ENCODE data around the gene TEPSIN. TPM values are rescaled to one million over a fixed set of nuclear protein-coding genes. Genes with fewer than 3 reads are reported as not detected.

Gene TEPSIN
- total and polyA plus RNA-seq, 7 donors = 10.9 to 22.1 (median 12.5) TPM

- Histone ChIP-seq H3K27ac (no peak overlapping the region), H3K36me3 (ENCODE audit: insufficient read depth in 1 of 2, low read depth in 1 of 2) (peaks cover 0 to 7% of the 10 kb centered on the region in 2 donors), H3K27me3 (ENCODE audit: insufficient read depth in 3 of 3, low read length in 2 of 3) (peaks cover 0 to 6% (median 0%) of the 10 kb centered on the region in 3 donors), H3K9me3 (no peaks in the 10 kb centered on the region), H3K4me1 (no peaks in the 10 kb centered on the region), H3K4me3 (no peak overlapping the region)
- ATAC-seq (no peak), DNase-seq (no peak)
- WGBS, 3 donors = 91 to 94% (median 94%) methylated on average over 11 of the region's 11 CpGs
- no peak for TF ChIP-seq CTCF (IDR thresholded peaks at IDR 0.05)
- intact Hi-C loops (cut with DNase I) = no loop called here
Measured at GRCh38 chr17:81187120-81187519, 51.7 kb downstream of the TEPSIN start.

- Histone ChIP-seq H3K36me3 (ENCODE audit: insufficient read depth in 1 of 2, low read depth in 1 of 2) (peaks cover 0 to 7% of the 10 kb centered on the region in 2 donors), H3K4me1 (no peaks in the 10 kb centered on the region), H3K9me3 (no peaks in the 10 kb centered on the region), H3K4me3 (no peak overlapping the region), H3K27me3 (ENCODE audit: insufficient read depth in 3 of 3, low read length in 2 of 3) (peaks cover 0 to 13% (median 5%) of the 10 kb centered on the region in 3 donors), H3K27ac (no peak overlapping the region)
- ATAC-seq = no peak
- no peak for TF ChIP-seq CTCF (IDR thresholded peaks at IDR 0.05)
- 83 to 94% (median 88%) methylated on average over 6 to 7 of the region's 7 CpGs for WGBS, 3 donors
- no peak for DNase-seq
- intact Hi-C loops (cut with DNase I) = no loop called here
Measured at GRCh38 chr17:81186203-81186602, 52.7 kb downstream of the TEPSIN start.

- ATAC-seq (no peak), DNase-seq (no peak)
- Histone ChIP-seq H3K27ac (no peak overlapping the region), H3K27me3 (ENCODE audit: insufficient read depth in 3 of 3, low read length in 2 of 3) (peaks cover 0 to 16% (median 5%) of the 10 kb centered on the region in 3 donors), H3K36me3 (ENCODE audit: insufficient read depth in 1 of 2, low read depth in 1 of 2) (peaks cover 0 to 2% of the 10 kb centered on the region in 2 donors), H3K4me3 (no peak overlapping the region), H3K4me1 (no peaks in the 10 kb centered on the region), H3K9me3 (no peaks in the 10 kb centered on the region)
- intact Hi-C loops (cut with DNase I) = no loop called here
- no peak for TF ChIP-seq CTCF (IDR thresholded peaks at IDR 0.05)
- WGBS, 3 donors = 15 to 25% (median 16%) methylated on average over 14 to 15 of the region's 15 CpGs
Measured at GRCh38 chr17:81184555-81184954, 54.3 kb downstream of the TEPSIN start.

GRCh38 chr17:81183807-81184206, 55.0 kb downstream of the TEPSIN start:
- Histone ChIP-seq H3K9me3 (no peaks in the 10 kb centered on the region), H3K27me3 (ENCODE audit: insufficient read depth in 3 of 3, low read length in 2 of 3) (peaks cover 0 to 16% (median 5%) of the 10 kb centered on the region in 3 donors), H3K4me3 (no peak overlapping the region), H3K27ac (no peak overlapping the region), H3K4me1 (no peaks in the 10 kb centered on the region), H3K36me3 (ENCODE audit: insufficient read depth in 1 of 2, low read depth in 1 of 2) (no peaks in the 10 kb centered on the region)
- ATAC-seq = no peak
- intact Hi-C loops (cut with DNase I) = no loop called here
- no peak for DNase-seq
- WGBS, 3 donors = 88 to 95% (median 93%) methylated on average over 11 of the region's 11 CpGs
- no peak for TF ChIP-seq CTCF (IDR thresholded peaks at IDR 0.05)

GRCh38 chr17:81183316-81183715, 55.5 kb downstream of the TEPSIN start:
- Histone ChIP-seq H3K36me3 (ENCODE audit: insufficient read depth in 1 of 2, low read depth in 1 of 2) (no peaks in the 10 kb centered on the region), H3K4me3 (no peak overlapping the region), H3K4me1 (no peaks in the 10 kb centered on the region), H3K27me3 (ENCODE audit: insufficient read depth in 3 of 3, low read length in 2 of 3) (peaks cover 0 to 16% (median 5%) of the 10 kb centered on the region in 3 donors), H3K27ac (no peak overlapping the region), H3K9me3 (no peaks in the 10 kb centered on the region)
- intact Hi-C loops (cut with DNase I) = no loop called here
- DNase-seq (no peak), ATAC-seq (no peak)
- TF ChIP-seq CTCF (IDR thresholded peaks at IDR 0.05) = no peak
- WGBS, 3 donors = 93 to 96% (median 95%) methylated on average over 9 to 10 of the region's 10 CpGs

Data from psoas muscle (tissue), 8 donors.